Ishikawa (cell line): ENCODE measurements around the gene CDC40.
A peak's percentile ranks its signal among the peaks of the same experiment; 100 is the strongest.

Source experiments
- EGR1 ChIP-seq: IDR thresholded peaks from 2 replicates; pipeline ENCODE4 v1.6.1; 2012
- NFIC ChIP-seq: IDR thresholded peaks from 2 replicates; pipeline ENCODE4 v1.6.1; 2012
- RAD21 ChIP-seq: IDR thresholded peaks from 2 replicates; pipeline ENCODE4 v1.6.1; 2012; ENCODE audit warnings: low read depth
- REST ChIP-seq: IDR thresholded peaks from 2 replicates; pipeline ENCODE4 v1.6.1; 2012; ENCODE audit warnings: low read depth, mild to moderate bottlenecking
- TAF1 ChIP-seq: IDR thresholded peaks from 2 replicates; pipeline ENCODE4 v1.6.1; 2012; ENCODE audit warnings: low read depth, mild to moderate bottlenecking
- ZBTB7A ChIP-seq: IDR thresholded peaks from 2 replicates; pipeline ENCODE4 v1.6.1; 2012; ENCODE audit warnings: low read depth
- TF ChIP-seq, protein P1 (sequence below): IDR thresholded peaks from 2 replicates; pipeline ENCODE4 v1.6.1; 2012

DNA sequence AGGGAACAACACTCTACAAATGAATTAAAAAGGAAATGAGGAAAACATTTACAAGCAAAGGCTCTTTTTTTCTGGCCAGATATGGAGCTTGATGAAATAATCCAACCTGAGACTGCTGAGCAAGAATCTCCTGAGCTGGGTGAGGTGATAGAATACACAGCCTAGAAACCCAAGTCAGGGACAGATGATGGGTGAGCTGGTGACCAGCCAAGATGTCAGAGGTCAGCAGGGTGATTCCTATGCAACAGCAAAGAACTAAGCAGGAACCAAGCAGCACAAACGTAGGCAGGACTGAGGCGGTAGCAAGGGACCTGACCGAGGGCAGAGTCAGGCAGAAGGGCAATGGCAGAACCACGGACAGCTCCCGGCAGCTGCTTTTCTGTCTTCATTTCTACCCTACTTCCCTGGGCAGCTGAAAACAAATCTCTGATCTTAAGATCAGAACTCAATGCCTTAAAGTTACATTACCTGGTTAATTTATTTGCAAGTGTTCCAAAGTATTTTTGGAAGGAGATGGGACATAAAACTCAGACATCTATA, 75.1 kb downstream of the CDC40 start:
- TF ChIP-seq RAD21, result peak; percentile 25; the same call in 1 of the 2 replicates
- TF ChIP-seq ZBTB7A, result no peak
- peak; percentile 95 for TF ChIP-seq REST
- TF ChIP-seq TAF1, result no peak
- TF ChIP-seq NFIC, result no peak
- TF ChIP-seq EGR1, result no peak
- TF ChIP-seq, protein P1, sequence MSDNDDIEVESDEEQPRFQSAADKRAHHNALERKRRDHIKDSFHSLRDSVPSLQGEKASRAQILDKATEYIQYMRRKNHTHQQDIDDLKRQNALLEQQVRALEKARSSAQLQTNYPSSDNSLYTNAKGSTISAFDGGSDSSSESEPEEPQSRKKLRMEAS, result no peak
